Lower leg skin (tissue), 3 donors: ENCODE results near the gene PTPRCAP.

Experiments used
- POLR2A ChIP-seq, 2 donors: fragments of 450-650 bp; IDR thresholded peaks; one replicate each; pipeline ENCODE4 v1.6.1; 2016 to 2017; ENCODE audit warnings: antibody characterized with exemption in 2 of 2, mild to moderate bottlenecking in 1 of 2, moderate library complexity in 1 of 2
- TF ChIP-seq, protein P1 (sequence below), 3 donors: fragments of 450-650 bp; IDR thresholded peaks; one replicate each; pipeline ENCODE4 v1.5.1; 2016; ENCODE audit warnings: antibody characterized with exemption in 3 of 3, mild to moderate bottlenecking in 3 of 3, moderate library complexity in 2 of 3

DNA sequence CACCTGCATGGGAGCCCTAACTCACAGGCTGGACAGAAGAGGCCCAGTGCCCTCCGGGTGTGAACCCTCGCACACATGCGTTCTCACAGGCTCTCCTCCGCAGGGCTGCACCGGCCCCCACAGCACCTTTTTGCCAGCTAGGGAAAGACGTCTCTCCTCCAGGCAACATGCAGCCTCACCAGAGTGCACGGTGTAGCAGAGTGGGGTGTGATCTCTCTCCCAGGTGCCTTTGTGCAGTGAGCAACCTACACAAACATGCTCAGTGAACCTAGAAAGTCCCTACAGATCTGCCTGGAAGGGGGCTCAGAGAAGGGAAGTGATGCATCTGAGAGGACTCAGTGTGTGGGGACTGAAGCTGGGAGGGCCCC lies 25.7 kb downstream of the PTPRCAP start:
- TF ChIP-seq, protein P1, sequence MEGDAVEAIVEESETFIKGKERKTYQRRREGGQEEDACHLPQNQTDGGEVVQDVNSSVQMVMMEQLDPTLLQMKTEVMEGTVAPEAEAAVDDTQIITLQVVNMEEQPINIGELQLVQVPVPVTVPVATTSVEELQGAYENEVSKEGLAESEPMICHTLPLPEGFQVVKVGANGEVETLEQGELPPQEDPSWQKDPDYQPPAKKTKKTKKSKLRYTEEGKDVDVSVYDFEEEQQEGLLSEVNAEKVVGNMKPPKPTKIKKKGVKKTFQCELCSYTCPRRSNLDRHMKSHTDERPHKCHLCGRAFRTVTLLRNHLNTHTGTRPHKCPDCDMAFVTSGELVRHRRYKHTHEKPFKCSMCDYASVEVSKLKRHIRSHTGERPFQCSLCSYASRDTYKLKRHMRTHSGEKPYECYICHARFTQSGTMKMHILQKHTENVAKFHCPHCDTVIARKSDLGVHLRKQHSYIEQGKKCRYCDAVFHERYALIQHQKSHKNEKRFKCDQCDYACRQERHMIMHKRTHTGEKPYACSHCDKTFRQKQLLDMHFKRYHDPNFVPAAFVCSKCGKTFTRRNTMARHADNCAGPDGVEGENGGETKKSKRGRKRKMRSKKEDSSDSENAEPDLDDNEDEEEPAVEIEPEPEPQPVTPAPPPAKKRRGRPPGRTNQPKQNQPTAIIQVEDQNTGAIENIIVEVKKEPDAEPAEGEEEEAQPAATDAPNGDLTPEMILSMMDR (IDR thresholded peaks at IDR 0.05) = no peak
- no peak for TF ChIP-seq POLR2A (IDR thresholded peaks at IDR 0.05)
